HG02981 (cell line): ENCODE data around the gene WWOX.

Source experiments
- ATAC-seq: cut with Tn5 transposase; IDR thresholded peaks from one replicate; pipeline ENCODE4 v1.9.1; 2021; ENCODE audit warnings: mild to moderate bottlenecking, moderate library complexity; ENCODE audit not compliant: unreplicated experiment

Gene WWOX

GRCh38 chr16:78386557-78387324 is 287.3 kb downstream of the WWOX start:
- no peak for ATAC-seq

- ATAC-seq: no peak
Measured at GRCh38 chr16:78389009-78389498, 289.6 kb downstream of the WWOX start.

GRCh38 chr16:78390092-78390491 is 290.6 kb downstream of the WWOX start:
- ATAC-seq: no peak

GRCh38 chr16:78390508-78391324 is 291.3 kb downstream of the WWOX start:
- ATAC-seq: no peak

- ATAC-seq: no peak
Measured at GRCh38 chr16:78392585-78393195, 293.2 kb downstream of the WWOX start.

GRCh38 chr16:78395035-78395434 is 295.6 kb downstream of the WWOX start:
- no peak for ATAC-seq

GRCh38 chr16:78396046-78396445 is 296.6 kb downstream of the WWOX start:
- no peak for ATAC-seq

GRCh38 chr16:78396673-78397072 is 297.2 kb downstream of the WWOX start:
- no peak for ATAC-seq

GRCh38 chr16:78399384-78399783 is 299.9 kb downstream of the WWOX start:
- no peak for ATAC-seq

- ATAC-seq: no peak
Measured at GRCh38 chr16:78402833-78403232, 303.4 kb downstream of the WWOX start.

- no peak for ATAC-seq
Measured at GRCh38 chr16:78405040-78405439, 305.6 kb downstream of the WWOX start.

GRCh38 chr16:78405833-78406232 is 306.4 kb downstream of the WWOX start:
- ATAC-seq: no peak

- no peak for ATAC-seq
Measured at GRCh38 chr16:78407191-78407590, 307.7 kb downstream of the WWOX start.

- no peak for ATAC-seq
Measured at GRCh38 chr16:78413651-78414050, 314.2 kb downstream of the WWOX start.

GRCh38 chr16:78415013-78415412 is 315.6 kb downstream of the WWOX start:
- ATAC-seq: no peak

GRCh38 chr16:78415669-78416068 is 316.2 kb downstream of the WWOX start:
- no peak for ATAC-seq

GRCh38 chr16:78416400-78416799 is 316.9 kb downstream of the WWOX start:
- ATAC-seq: no peak

GRCh38 chr16:78421181-78421708 is 321.8 kb downstream of the WWOX start:
- no peak for ATAC-seq

GRCh38 chr16:78425281-78425680 is 325.8 kb downstream of the WWOX start:
- ATAC-seq: no peak

- no peak for ATAC-seq
Measured at GRCh38 chr16:78425891-78426510, 326.5 kb downstream of the WWOX start.

- ATAC-seq: no peak
Measured at GRCh38 chr16:78428193-78428592, 328.7 kb downstream of the WWOX start.
